WI38 (cell line): ENCODE data around the gene TEX19.

ENCODE experiments used
- H3K4me3 ChIP-seq: 2 replicates; pipeline ENCODE4 v1.5.1; 2011; ENCODE audit warnings: low read depth, mild to moderate bottlenecking, control low read depth, low read length
- TF ChIP-seq, protein P1 (sequence below): IDR thresholded peaks from 2 replicates; pipeline ENCODE4 v1.5.1; 2012; ENCODE audit warnings: low read depth, mild to moderate bottlenecking, control low read depth, low read length

The TEX19 gene

GRCh38 chr17:82383411-82383810, 24.4 kb downstream of the TEX19 start:
- TF ChIP-seq, protein P1, sequence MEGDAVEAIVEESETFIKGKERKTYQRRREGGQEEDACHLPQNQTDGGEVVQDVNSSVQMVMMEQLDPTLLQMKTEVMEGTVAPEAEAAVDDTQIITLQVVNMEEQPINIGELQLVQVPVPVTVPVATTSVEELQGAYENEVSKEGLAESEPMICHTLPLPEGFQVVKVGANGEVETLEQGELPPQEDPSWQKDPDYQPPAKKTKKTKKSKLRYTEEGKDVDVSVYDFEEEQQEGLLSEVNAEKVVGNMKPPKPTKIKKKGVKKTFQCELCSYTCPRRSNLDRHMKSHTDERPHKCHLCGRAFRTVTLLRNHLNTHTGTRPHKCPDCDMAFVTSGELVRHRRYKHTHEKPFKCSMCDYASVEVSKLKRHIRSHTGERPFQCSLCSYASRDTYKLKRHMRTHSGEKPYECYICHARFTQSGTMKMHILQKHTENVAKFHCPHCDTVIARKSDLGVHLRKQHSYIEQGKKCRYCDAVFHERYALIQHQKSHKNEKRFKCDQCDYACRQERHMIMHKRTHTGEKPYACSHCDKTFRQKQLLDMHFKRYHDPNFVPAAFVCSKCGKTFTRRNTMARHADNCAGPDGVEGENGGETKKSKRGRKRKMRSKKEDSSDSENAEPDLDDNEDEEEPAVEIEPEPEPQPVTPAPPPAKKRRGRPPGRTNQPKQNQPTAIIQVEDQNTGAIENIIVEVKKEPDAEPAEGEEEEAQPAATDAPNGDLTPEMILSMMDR: no peak
- H3K4me3 ChIP-seq: no peak overlapping the region

- H3K4me3 ChIP-seq: no peak overlapping the region
- TF ChIP-seq, protein P1: no peak
Observed at GRCh38 chr17:82384051-82384729, 25.1 kb downstream of the TEX19 start.

GRCh38 chr17:82384730-82385481, 25.9 kb downstream of the TEX19 start:
- H3K4me3 ChIP-seq: no peak overlapping the region
- TF ChIP-seq, protein P1: no peak

GRCh38 chr17:82385559-82386254, 26.7 kb downstream of the TEX19 start:
- TF ChIP-seq, protein P1: no peak
- no peak overlapping the region for H3K4me3 ChIP-seq

DNA sequence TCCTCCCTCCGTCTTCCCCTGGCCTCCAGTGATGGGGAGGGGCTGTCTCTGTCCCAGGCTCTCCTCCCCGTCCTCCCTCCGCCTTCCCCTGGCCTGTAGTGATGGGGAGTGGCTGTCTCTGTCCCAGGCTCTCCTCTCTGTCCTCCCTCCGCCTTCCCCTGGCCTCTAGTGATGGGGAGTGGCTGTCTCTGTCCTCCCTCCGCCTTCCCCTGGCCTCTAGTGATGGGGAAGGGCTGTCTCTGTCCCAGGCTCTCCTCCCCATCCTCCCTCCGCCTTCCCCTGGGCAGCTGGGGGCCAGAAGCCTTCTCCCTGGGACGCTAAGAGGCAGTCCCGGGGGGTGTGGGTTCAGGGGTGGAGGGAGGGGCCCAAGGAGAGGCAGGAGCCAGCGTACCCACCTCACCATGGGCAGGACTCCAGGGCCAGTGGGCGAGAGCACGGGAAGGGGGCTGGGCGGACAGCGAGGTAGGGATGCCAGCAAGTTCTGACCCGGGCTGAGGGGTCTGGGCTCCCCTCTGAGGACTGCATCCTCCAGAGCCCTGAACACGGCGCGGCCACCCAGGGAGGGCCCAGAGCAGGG, 27.3 kb downstream of the TEX19 start:
- TF ChIP-seq, protein P1: no peak
- H3K4me3 ChIP-seq: no peak overlapping the region

- H3K4me3 ChIP-seq: no peak overlapping the region
- TF ChIP-seq, protein P1: no peak
Observed at GRCh38 chr17:82386881-82387704, 28.0 kb downstream of the TEX19 start.
